IMR-90 (cell line): ENCODE data around the gene RBBP6. TPM values are rescaled to one million over a fixed set of nuclear protein-coding genes. Genes with fewer than 3 reads are reported as not detected.

Experiments
- ATAC-seq: fragments of 200-7000 bp; cut with Tn5 transposase; 2 replicates; pipeline ENCODE4 v1.9.1; 2020; ENCODE audit warnings: low read depth, mild to moderate bottlenecking, moderate library complexity
- BruUV-seq: library from RNA; stranded (reverse); fragments of 400-500 nt; replicated peaks from 2 replicates; lab custom pipeline; 2021; lab: Mats Ljungman, UMichigan
- CTCF ChIA-PET: fragments of 300-600 bp; formaldehyde crosslinking; extraction: SDS; loops from one replicate; lab custom pipeline; 2021; ENCODE audit warnings: antibody characterized with exemption; lab: Yijun Ruan, JAX
- POLR2A ChIA-PET: fragments of 300-600 bp; sonication (Branson Sonifier 250); formaldehyde crosslinking; loops from one replicate; lab custom pipeline; 2022; ENCODE audit warnings: antibody characterized with exemption; ENCODE audit not compliant: unreplicated experiment; lab: Charles Lee
- DNase-seq: peaks from one replicate; pipeline ENCODE4 v3.0.0; 2013
- H2AFZ ChIP-seq: replicated peaks from 2 replicates; pipeline ENCODE3; 2013; ENCODE audit warnings: low read length, mild to moderate bottlenecking; ENCODE audit not compliant: poor library complexity
- H2AK5ac ChIP-seq: 2 replicates; pipeline ENCODE4 v1.6.1; 2013; ENCODE audit warnings: low read depth, low read length, inconsistent platforms
- H2AK9ac ChIP-seq: replicated peaks from 2 replicates; pipeline ENCODE3; 2013; ENCODE audit warnings: mild to moderate bottlenecking, low read depth, low read length, moderate library complexity; ENCODE audit not compliant: poor library complexity
- H2BK120ac ChIP-seq: 2 replicates; pipeline ENCODE4 v1.6.1; 2013; ENCODE audit warnings: low read depth, low read length, inconsistent platforms
- H2BK15ac ChIP-seq: 3 replicates; pipeline ENCODE4 v1.6.1; 2013; ENCODE audit warnings: low read depth, low read length, inconsistent platforms
- H2BK20ac ChIP-seq: 2 replicates; pipeline ENCODE4 v1.6.1; 2013; ENCODE audit warnings: low read depth, mild to moderate bottlenecking, inconsistent platforms, low read length, moderate library complexity
- H2BK5ac ChIP-seq: 2 replicates; pipeline ENCODE4 v1.6.1; 2013; ENCODE audit warnings: mild to moderate bottlenecking, low read depth, low read length, inconsistent platforms; ENCODE audit not compliant: poor library complexity, severe bottlenecking
- H3K14ac ChIP-seq: replicated peaks from 2 replicates; pipeline ENCODE4 v1.6.1; 2013; ENCODE audit warnings: low read depth, low read length, inconsistent platforms
- H3K18ac ChIP-seq: 2 replicates; pipeline ENCODE4 v1.6.1; 2013; ENCODE audit warnings: low read depth, low read length, control low read depth
- H3K23ac ChIP-seq: 2 replicates; pipeline ENCODE4 v1.6.1; 2013; ENCODE audit warnings: low read depth, low read length, inconsistent platforms
- H3K27ac ChIP-seq: 2 replicates; pipeline ENCODE4 v1.5.1; 2013; ENCODE audit warnings: mild to moderate bottlenecking, control low read depth, low read length; ENCODE audit not compliant: insufficient read depth
- H3K27me3 ChIP-seq: 2 replicates; pipeline ENCODE4 v1.6.1; 2013; ENCODE audit warnings: low read length; ENCODE audit not compliant: control insufficient read depth, insufficient read depth
- H3K36me3 ChIP-seq: 2 replicates; pipeline ENCODE4 v1.6.1; 2013; ENCODE audit warnings: low read length, mixed read lengths; ENCODE audit not compliant: control insufficient read depth, insufficient read depth
- H3K4ac ChIP-seq: 2 replicates; pipeline ENCODE4 v1.6.1; 2013; ENCODE audit warnings: low read depth, low read length, inconsistent platforms
- H3K4me1 ChIP-seq: 2 replicates; pipeline ENCODE4 v1.6.1; 2013; ENCODE audit warnings: low read length, mixed read lengths; ENCODE audit not compliant: control insufficient read depth, insufficient read depth
- H3K4me2 ChIP-seq: 2 replicates; pipeline ENCODE4 v1.6.1; 2013; ENCODE audit warnings: low read depth, mild to moderate bottlenecking, control low read depth, low read length, moderate library complexity
- H3K4me3 ChIP-seq: 2 replicates; pipeline ENCODE4 v1.5.1; 2013; ENCODE audit warnings: low read depth, mild to moderate bottlenecking, control low read depth, low read length, moderate library complexity; ENCODE audit not compliant: insufficient read depth
- H3K56ac ChIP-seq: 2 replicates; pipeline ENCODE4 v1.6.1; 2013; ENCODE audit warnings: low read length, inconsistent platforms; ENCODE audit not compliant: insufficient read depth; ENCODE audit errors: extremely low read depth
- H3K79me1 ChIP-seq, 2 experiments: 2 replicates each; pipeline ENCODE4 v1.6.1; 2013; ENCODE audit warnings: low read length in 2 of 2, inconsistent platforms in 1 of 2, low read depth in 1 of 2
- H3K9ac ChIP-seq: 2 replicates; pipeline ENCODE4 v1.6.1; 2013; ENCODE audit warnings: low read depth, low read length, control low read depth
- H3K9me1 ChIP-seq: 2 replicates; pipeline ENCODE4 v1.6.1; 2013; ENCODE audit warnings: low read length, inconsistent platforms; ENCODE audit not compliant: insufficient read depth
- H3K9me3 ChIP-seq: 2 replicates; pipeline ENCODE4 v1.6.1; 2013; ENCODE audit warnings: low read length; ENCODE audit not compliant: control insufficient read depth, insufficient read depth
- H4K20me1 ChIP-seq: 2 replicates; pipeline ENCODE4 v1.6.1; 2013; ENCODE audit warnings: low read length, inconsistent platforms; ENCODE audit not compliant: insufficient read depth
- H4K5ac ChIP-seq: 2 replicates; pipeline ENCODE4 v1.6.1; 2013; ENCODE audit warnings: mild to moderate bottlenecking, low read depth, low read length, control low read depth
- H4K8ac ChIP-seq, 2 experiments: 2 replicates each; pipeline ENCODE4 v1.6.1; 2013; ENCODE audit warnings: low read depth in 2 of 2, low read length in 2 of 2, control low read depth in 1 of 2, inconsistent platforms in 1 of 2
- H4K91ac ChIP-seq: 2 replicates; pipeline ENCODE4 v1.6.1; 2013; ENCODE audit warnings: low read depth, low read length, inconsistent platforms; ENCODE audit not compliant: insufficient read depth
- BHLHE40 ChIP-seq: fragments of 150-350 bp; IDR thresholded peaks from 2 replicates; pipeline ENCODE4 v1.6.1; 2016; ENCODE audit warnings: mild to moderate bottlenecking, low read depth, low read length
- CHD1 ChIP-seq: IDR thresholded peaks from 2 replicates; pipeline ENCODE4 v1.6.1; 2012; ENCODE audit warnings: low read depth, low read length, improper control_type of control experiment
- MXI1 ChIP-seq: IDR thresholded peaks from 2 replicates; pipeline ENCODE4 v1.6.1; 2012; ENCODE audit warnings: low read depth, mild to moderate bottlenecking, low read length, moderate library complexity, borderline replicate concordance
- RFX5 ChIP-seq: IDR thresholded peaks from 2 replicates; pipeline ENCODE4 v1.8.0; 2012; ENCODE audit warnings: low read depth, mild to moderate bottlenecking, low read length, moderate library complexity
- SMC3 ChIP-seq: fragments of 150-350 bp; IDR thresholded peaks from 2 replicates; pipeline ENCODE4 v1.6.1; 2016; ENCODE audit warnings: low read depth, mild to moderate bottlenecking, antibody characterized with exemption, low read length, moderate library complexity
- WGBS, 2 experiments: methylation state at CpG; one replicate each; pipeline versions ENCODE4 v1.1.5 to v1.1.7; 2013; ENCODE audit warnings: missing lambda C conversion rate in 2 of 2; ENCODE audit not compliant: insufficient read length in 1 of 2; ENCODE audit errors: extremely low coverage in 2 of 2; 5-methylcytosine and 5-hydroxymethylcytosine counted together
- dilution Hi-C: fragments of 300-500 bp; cut with HindIII; formaldehyde crosslinking; loops from one replicate; pipeline ENCODE4 v1.14.3; 2018; ENCODE audit warnings: low sequenced_read_pairs; ENCODE audit not compliant: unreplicated experiment
- in situ Hi-C: fragments of 300-500 bp; cut with MboI; formaldehyde crosslinking; loops from 3 replicates; pipeline ENCODE4 v1.14.3; 2019; ENCODE audit warnings: low sequenced_read_pairs, inconsistent platforms, mixed read lengths
- intact Hi-C: fragments of 100-400 bp; cut with micrococcal nuclease; formaldehyde crosslinking; loops from 2 replicates; pipeline ENCODE4 v1.10.0; 2022
- polyA plus RNA-seq, 3 experiments: library from polyadenylated mRNA; depleted of rRNA; stranded (reverse); fragments of >200 nt; gene quantifications; 2 replicates each; pipeline ENCODE4 v1.2.3, GENCODE V29; 2012; ENCODE audit warnings: low replicate concordance in 1 of 3
- total RNA-seq: library from RNA; depleted of rRNA; stranded (reverse); fragments of >200 nt; gene quantifications from 2 replicates; pipeline ENCODE4 v1.2.3, GENCODE V29; 2012
- TF ChIP-seq, protein P1 (sequence below): fragments of 150-350 bp; IDR thresholded peaks from 2 replicates; pipeline ENCODE4 v1.6.1; 2016; ENCODE audit warnings: low read depth, mild to moderate bottlenecking, low read length, moderate library complexity, borderline replicate concordance
- TF ChIP-seq, protein P2 (sequence below): fragments of 150-350 bp; IDR thresholded peaks from 2 replicates; pipeline ENCODE4 v1.6.1; 2017; ENCODE audit warnings: mild to moderate bottlenecking, antibody characterized with exemption, low read length, low read depth
- TF ChIP-seq, protein P3 (sequence below): conservative IDR thresholded peaks from 2 replicates; pipeline ENCODE4 v1.5.1; 2012; ENCODE audit warnings: mild to moderate bottlenecking, low read depth, low read length, improper control_type of control experiment

The RBBP6 gene
- total and polyA plus RNA-seq, 2 of the 4 experiments (the other 2 are of a cell fraction): 7.2 to 17.8 TPM

GRCh38 chr16:24611310-24611709 is 71.9 kb downstream of the RBBP6 start:
- Histone ChIP-seq H4K20me1 (no peaks in the 10 kb centered on the region), H4K5ac (no peak overlapping the region), H2BK15ac (no peak overlapping the region), H2AK5ac (no peak overlapping the region), H3K14ac (no peak overlapping the region), H3K9ac (no peak overlapping the region), H2AK9ac (no peak overlapping the region), H3K4ac (no peak overlapping the region), H2BK20ac (no peak overlapping the region), H3K36me3 (no peaks in the 10 kb centered on the region), H3K4me3 (no peak overlapping the region), H3K27me3 (peaks cover 26% of the 10 kb centered on the region), H3K4me2 (no peak overlapping the region), H3K4me1 (peaks cover 6% of the 10 kb centered on the region), H3K18ac (no peak overlapping the region), H2BK120ac (no peak overlapping the region), H3K9me3 (no peaks in the 10 kb centered on the region), H4K8ac (no peak overlapping the region), H3K23ac (no peak overlapping the region), H2BK5ac (no peak overlapping the region), H3K27ac (no peak overlapping the region), H3K9me1 (no peaks in the 10 kb centered on the region), H2AFZ (no peak overlapping the region), H4K91ac (no peak overlapping the region), H3K79me1 (no peaks in the 10 kb centered on the region), H3K56ac (no peak overlapping the region)
- TF ChIP-seq, protein P1, sequence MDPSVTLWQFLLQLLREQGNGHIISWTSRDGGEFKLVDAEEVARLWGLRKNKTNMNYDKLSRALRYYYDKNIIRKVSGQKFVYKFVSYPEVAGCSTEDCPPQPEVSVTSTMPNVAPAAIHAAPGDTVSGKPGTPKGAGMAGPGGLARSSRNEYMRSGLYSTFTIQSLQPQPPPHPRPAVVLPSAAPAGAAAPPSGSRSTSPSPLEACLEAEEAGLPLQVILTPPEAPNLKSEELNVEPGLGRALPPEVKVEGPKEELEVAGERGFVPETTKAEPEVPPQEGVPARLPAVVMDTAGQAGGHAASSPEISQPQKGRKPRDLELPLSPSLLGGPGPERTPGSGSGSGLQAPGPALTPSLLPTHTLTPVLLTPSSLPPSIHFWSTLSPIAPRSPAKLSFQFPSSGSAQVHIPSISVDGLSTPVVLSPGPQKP: no peak
- TF ChIP-seq SMC3: no peak
- TF ChIP-seq, protein P2, sequence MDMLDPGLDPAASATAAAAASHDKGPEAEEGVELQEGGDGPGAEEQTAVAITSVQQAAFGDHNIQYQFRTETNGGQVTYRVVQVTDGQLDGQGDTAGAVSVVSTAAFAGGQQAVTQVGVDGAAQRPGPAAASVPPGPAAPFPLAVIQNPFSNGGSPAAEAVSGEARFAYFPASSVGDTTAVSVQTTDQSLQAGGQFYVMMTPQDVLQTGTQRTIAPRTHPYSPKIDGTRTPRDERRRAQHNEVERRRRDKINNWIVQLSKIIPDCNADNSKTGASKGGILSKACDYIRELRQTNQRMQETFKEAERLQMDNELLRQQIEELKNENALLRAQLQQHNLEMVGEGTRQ: no peak
- TF ChIP-seq RFX5: no peak
- TF ChIP-seq, protein P3, sequence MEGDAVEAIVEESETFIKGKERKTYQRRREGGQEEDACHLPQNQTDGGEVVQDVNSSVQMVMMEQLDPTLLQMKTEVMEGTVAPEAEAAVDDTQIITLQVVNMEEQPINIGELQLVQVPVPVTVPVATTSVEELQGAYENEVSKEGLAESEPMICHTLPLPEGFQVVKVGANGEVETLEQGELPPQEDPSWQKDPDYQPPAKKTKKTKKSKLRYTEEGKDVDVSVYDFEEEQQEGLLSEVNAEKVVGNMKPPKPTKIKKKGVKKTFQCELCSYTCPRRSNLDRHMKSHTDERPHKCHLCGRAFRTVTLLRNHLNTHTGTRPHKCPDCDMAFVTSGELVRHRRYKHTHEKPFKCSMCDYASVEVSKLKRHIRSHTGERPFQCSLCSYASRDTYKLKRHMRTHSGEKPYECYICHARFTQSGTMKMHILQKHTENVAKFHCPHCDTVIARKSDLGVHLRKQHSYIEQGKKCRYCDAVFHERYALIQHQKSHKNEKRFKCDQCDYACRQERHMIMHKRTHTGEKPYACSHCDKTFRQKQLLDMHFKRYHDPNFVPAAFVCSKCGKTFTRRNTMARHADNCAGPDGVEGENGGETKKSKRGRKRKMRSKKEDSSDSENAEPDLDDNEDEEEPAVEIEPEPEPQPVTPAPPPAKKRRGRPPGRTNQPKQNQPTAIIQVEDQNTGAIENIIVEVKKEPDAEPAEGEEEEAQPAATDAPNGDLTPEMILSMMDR: no peak
- TF ChIP-seq MXI1: no peak
- TF ChIP-seq BHLHE40: no peak
- TF ChIP-seq CHD1: no peak
- no peak for ATAC-seq
- 84% methylated on average over 9 of the region's 11 CpGs; no CpG with 5 or more reads in 1 of the 2 experiments for WGBS, 2 experiments
- dilution Hi-C loops: no loop called here
- ChIA-PET POLR2A (no interaction called here), CTCF (no interaction called here)
- DNase-seq: no peak
- BruUV-seq: no TSS peak
- in situ Hi-C loops: no loop called here
- intact Hi-C loops: no loop called here
